Stimulated activated CD8-positive, alpha-beta memory T cell treated with anti-CD3 and anti-CD28 coated beads, Interleukin-7, amount 100 ng/mL, for 24 hours (primary cell): ENCODE measurements around the gene PKD1.
"Not testable (repeated sequence)": the region's sequence is repeated elsewhere in the genome, so short reads cannot be mapped to it uniquely, and the experiment has no call there.

Experiments
- DNase-seq: peaks from one replicate; pipeline ENCODE4 v3.0.0-alpha.2; 2020; ENCODE audit warnings: low read depth

The PKD1 gene

GRCh38 chr16:2150418-2151187 is 14.9 kb upstream of the PKD1 start:
- no peak for DNase-seq

GRCh38 chr16:2149630-2150417 is 14.1 kb upstream of the PKD1 start:
- DNase-seq, result no peak

DNA sequence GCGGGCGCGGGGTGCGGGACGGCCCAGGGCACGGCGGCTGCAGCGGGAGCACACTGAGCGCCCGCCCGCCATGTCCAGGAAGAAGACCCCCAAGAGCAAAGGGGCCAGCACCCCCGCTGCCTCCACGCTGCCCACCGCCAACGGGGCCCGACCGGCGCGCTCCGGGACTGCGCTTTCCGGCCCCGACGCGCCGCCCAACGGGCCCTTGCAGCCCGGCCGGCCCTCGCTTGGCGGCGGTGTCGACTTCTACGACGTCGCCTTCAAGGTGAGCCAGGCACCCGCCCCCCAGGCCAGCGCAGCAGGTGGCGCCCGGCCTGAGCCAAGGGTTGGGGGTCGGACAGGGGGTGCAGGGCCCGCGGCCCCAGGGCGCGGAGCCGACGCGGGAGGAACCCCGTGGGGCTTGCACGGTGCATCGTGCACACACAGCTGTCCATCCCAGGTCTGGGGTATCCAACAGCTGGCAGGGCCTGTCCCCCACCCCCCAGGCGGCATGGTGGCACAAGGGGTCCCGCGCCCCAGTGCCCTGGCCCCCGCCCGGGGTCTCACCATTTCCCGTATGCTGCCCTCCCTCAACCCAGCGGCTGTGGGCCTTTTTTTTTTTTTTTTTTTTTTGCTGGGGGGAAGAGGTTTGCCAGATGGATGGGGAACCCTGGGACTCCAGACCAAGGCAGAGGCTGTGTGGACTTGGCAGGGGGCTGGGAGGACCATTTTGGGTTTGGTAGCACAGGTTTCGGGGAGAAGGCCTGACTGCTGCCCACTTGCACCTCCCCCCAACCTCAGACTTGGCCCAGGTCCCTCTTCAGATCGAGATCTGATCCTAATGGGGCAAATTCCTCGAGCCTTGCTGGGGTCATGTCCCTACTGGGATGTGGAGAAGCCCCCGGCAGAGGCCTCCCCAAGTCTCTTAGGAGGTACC is 13.3 kb upstream of the PKD1 start:
- DNase-seq, result no peak

- no peak for DNase-seq
Observed at GRCh38 chr16:2147981-2148671, 12.4 kb upstream of the PKD1 start, which contains the start of gene RAB26. TSS of gene RAB26 (plus strand) at chr16:2148625. CDS start at chr16:2148784, 159 bp downstream.

DNA sequence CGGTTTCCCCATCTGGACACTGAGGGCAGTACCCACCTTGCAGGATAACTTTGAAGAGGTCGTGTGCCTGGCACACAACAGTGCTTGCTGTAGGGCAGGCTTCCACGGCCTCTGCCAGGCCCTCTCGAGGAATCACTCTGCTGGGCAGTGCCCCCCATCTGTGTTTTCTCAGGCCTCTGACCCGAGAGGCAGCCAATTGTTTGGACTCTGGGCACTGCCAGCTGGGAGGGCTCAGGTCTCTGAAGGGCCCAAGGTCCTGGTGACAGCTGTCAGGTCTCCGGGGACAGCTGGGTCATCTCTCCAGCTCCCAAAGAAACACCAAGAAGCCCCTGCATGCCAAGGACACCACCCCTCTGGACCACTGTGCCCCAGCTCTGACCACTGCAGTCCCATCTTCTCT is 11.7 kb upstream of the PKD1 start:
- DNase-seq, result no peak

DNA sequence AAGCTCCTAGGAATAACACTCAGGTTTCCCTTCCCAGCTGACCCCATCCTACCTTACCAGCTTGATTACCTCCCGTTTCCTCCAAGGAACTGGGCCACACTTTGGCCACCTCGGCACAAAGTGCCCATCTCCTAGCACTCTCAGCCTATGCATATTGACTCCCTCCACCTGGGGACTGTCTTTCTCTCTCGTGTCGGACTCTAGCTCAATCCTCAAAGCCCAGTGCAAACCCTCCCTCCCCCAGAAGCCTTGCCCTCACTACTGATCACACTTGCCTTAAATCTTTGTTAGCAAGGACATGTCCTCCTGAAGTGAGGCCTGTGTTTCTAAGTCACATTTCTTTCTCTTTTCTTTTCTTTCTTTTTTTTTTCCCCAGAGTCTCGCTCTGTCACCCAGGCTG is 10.1 kb upstream of the PKD1 start:
- no peak for DNase-seq

DNA sequence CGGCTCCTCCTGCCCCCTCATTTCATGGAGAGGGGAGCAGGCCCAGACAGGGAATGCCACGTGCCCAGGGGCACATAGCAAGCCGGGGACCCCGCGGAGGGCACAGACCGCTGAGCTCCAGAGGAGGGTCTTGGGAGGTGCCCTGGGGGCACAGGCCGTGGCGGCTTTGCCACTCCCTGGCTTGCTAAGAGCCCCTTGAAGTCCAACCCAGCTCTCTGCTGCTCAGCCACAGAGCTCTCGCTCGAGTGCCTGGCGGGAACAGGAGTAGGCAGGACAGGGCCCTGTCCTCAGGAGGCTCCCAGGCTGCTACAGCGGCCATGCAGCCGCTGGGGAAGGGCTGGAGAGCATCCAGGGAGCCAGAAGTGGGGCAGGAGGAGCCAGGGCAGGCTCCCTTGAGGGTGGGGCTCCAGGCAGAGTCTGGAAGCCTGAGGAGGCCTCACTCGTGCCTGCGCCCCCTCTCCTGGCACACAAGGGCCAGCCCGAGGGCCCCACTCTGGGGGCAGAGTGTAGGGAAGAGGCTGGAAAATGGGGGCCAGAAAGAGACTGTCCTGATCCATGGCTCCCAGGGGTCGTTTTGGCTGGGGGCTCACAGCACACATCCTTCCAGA is 8.3 kb upstream of the PKD1 start:
- no peak for DNase-seq

- no peak for DNase-seq
Observed at GRCh38 chr16:2142942-2143877, 7.5 kb upstream of the PKD1 start.

GRCh38 chr16:2135071-2135470 is 627 bp downstream of the PKD1 start:
- not testable (repeated sequence) for DNase-seq

- DNase-seq, result not testable (repeated sequence)
Observed at GRCh38 chr16:2133797-2134196, 1.9 kb downstream of the PKD1 start.

DNA sequence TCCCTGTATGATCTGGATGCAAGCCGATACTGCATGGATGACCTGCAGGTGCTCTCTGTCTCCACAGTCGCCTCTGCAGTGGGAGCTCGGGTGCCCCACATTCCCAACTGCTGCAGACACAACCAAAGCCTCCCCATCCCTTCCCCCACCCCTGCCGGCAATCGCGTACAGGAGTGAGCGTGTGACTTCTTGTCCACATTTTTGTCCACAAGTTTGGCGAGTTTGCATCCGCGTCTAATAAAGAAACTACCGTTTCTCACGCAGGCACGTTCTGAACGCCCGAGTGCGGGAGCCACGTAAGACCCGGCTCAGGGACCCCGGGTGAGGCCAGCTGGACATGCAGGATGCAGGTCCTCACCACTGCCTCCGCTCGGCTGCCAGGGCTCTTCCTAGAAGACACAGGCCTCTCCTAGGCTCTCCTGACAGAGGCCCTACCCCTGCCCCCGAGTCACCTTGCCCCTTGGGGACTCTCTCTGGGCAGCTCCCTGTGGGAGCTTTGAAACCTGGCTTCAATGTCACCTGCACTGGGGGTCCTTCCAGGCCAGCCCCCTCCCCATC is 5.7 kb downstream of the PKD1 start:
- not testable (repeated sequence) for DNase-seq

DNA sequence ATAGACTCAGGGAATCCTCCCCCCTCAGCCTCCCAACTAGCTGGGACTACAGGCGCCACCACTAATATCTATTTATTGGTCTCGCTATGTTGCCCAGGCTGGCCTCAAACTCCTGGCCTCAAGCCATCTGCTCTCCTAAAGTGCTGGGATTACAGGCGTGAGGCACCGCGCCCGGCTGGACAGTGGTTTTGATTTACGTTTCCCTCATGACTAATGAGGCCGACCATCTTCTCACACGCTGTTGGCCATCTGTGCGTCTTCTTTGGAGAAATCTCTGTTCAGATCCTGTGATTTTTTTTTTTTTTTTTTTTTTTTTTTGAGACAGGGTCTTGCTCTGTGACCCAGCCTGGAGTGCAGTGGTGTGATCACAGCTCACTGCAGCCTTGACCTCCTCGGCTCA is 6.4 kb downstream of the PKD1 start:
- not testable (repeated sequence) for DNase-seq

GRCh38 chr16:2127630-2128280 is 7.9 kb downstream of the PKD1 start:
- not testable (repeated sequence) for DNase-seq

GRCh38 chr16:2126928-2127556 is 8.7 kb downstream of the PKD1 start:
- DNase-seq, result not testable (repeated sequence)

DNA sequence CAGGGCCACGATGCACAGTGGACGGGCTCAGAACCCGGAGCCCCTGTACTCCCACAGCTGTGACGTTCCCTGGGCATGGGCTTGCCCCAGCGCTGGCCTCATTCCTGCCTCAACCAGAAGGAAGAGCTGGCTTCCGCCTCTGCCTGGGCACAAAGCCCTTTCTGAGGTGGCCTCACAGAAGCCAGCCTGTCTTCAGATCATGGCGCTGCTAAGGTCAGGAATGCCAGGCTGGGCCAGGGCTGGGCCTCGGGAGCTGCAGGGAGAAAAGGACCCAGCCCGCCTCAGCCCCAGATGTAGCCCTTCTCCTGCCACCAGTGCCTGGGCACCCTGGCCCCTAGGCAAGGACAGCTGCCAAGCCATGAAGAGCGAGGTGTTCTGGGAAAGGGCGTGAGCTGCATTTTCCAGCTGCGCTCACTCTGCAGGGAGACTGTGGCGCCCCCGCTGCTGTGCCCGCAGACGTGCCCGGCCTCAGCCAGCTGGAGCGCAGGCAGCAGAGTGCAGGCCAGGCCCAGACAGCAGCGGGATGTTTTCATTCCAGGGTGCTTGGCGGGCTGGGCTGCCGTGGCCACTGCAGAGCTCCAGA is 9.4 kb downstream of the PKD1 start:
- DNase-seq, result not testable (repeated sequence)

DNA sequence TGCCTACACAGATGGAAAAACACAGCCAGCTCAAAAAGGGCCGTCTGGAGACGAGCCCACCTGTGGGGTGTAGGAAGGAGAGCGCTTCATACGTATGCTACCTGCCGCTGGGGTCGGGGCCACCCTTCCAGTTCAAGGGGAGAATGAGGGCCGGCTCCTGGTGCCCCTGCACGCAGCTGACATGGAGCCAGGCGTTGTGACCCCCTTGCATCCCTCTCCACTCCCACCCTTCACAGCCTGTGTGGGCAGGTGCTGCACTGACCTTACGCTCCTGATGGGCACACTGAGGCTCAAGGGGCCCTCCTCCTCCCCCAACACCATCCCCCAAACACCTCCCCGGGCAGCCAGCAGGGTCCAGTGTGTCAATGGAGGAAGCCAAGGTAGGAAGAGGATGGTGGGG is 10.1 kb downstream of the PKD1 start:
- not testable (repeated sequence) for DNase-seq

DNA sequence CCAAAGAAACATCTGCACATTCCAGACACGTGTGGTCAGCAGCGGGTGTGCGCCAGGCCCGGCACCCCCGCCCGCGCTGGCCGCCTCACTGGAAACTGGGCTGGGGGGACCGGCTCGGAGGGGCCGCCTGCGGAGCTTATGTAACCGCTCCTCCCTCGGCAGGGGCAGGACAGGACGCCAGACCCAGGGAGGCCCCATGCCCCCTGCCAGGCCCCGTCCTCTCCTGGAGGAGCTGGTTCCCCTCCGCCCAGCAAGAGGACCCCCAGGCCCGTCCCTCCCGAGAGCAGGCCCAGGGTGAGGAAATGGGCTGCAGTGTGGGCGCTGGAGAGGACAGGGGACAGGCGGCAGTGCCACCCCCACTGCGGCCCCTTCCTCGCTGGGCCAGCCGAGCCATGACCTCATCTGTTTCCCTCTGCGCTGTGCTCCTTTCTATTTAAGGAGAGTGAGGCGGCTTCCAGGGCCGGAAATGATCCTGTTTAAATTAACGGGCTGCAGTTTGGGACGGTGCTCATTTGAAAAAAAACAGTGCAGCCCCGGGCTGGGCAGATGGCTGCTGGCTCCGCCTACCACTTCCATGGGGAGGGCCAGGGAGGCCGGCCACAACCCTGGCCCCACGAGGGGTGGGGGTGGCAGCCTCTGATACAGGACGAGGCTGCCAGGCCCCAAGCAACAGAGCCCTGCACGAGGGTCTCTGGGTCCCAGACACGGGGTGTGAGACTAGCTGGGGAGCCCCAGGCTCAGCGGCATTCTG is 10.8 kb downstream of the PKD1 start:
- not testable (repeated sequence) for DNase-seq

DNA sequence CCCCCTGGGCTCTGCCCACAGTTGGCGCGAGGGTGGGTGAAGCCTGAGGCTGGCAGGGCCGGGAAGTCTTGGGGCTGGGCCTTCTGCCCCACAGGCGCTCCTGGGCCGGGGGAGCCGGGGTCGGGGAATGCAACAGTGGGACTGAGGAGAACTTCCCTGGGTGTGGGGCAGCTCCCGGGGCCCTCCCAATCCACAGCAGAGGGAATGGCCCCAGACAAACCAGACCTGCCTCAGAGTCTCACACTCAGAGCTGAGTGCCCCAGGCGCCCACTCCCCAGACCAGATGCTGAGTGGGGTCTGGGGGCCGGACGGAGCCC is 11.4 kb downstream of the PKD1 start:
- not testable (repeated sequence) for DNase-seq
